ENCODE measurements around the gene TCEAL7. TPM values are rescaled to one million over a fixed set of nuclear protein-coding genes. Genes with fewer than 3 reads are reported as not detected.

The TCEAL7 gene
- total RNA-seq, 1 donor from 2014 or later, result 66.3 TPM

DNA sequence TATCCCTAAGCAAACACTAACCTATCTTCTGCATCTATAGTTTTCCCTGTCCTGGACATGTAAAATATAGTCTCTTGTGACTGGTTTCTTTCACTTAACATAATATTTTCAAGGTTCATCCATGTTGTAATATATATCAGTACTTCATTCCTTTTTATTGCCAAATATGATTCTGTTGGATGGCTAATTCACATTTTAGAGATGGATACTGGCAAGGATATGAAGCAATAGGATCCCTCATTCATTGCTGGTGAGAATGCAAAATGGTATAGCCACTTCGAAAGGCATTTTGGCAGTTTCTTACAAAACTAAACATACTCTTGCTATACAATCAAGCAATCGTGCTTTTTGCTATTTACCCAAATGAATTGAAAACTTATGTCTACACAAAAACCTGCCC, 33.0 kb downstream of the TCEAL7 start:
- DNase-seq (ENCODE audit: low read depth), result no peak

DNA sequence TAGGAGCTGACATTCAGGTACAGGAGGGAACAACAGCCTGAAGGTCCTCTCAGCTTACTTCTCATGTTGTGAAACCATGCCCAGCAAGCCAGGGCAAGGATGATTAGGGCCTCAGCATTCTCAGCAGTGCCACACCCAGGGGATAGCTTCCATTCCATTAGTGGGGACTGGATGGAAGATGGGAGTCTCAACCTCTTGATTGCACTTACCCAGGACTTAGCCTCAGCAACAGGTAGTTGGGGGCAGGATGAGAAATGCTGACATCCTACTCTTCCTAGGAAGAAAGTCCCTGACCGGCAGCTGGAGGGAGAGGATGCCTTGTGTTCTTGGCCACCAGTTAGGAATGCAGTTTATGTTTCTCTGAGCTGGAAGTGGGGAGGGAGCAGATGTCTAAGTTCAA, 37.5 kb downstream of the TCEAL7 start:
- DNase-seq (ENCODE audit: low read depth), result peak; percentile 20

DNA sequence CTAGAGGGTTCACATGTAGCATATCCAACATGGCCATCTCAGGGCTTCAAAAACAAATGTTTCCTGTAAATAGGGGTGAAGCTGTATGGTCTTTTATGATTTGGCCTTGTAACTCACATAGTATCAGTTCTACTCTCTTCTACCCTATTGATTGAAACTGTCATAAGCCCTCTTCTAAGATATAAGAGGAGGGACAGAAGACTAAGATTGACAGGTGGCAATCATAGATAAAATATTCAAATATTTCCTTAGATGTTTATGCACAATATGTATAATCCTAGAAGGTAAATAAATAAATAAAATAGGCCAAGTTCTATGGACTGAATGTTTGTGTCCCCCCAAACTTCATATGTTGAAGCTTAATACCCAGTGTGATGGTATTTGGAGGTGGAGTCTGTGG, 39.4 kb downstream of the TCEAL7 start:
- DNase-seq (ENCODE audit: low read depth), result no peak

DNA sequence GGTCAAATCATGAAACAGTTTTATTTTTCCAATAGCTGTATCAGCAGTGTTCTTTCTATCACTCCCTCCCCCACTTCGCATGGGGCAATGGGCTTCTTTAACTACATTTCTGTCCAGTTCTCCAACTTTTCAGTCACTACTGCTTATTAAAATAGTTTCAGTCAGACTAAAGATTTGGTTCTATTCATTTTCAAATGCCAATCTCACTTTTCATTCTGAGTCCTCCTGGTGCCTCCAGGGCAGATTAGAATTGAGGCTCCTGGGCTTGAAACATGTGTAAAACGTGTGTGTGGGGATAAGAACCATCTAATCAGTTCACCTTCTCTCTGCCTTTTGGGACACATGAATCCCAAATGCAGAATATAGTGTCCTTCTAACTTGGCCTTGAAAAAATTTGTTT, 42.8 kb downstream of the TCEAL7 start:
- DNase-seq (ENCODE audit: low read depth), result no peak

DNA sequence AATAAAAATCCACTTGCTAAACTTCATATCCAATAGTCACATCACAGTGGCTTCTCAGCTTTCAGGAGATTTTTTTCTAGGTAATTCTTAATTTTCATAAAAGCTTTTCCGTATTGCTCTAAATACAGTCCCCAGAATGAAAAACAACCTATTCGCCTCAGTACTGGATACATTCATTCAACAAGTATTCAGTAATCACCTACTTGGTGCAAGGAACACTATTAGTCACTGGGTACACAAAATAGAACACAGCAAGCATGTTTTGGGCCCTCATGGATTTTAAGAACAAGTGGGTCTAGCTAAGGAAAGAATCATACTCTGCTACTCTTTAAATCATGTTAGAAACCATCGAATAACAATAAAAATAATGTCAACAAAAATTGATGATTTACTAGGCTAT, 43.5 kb downstream of the TCEAL7 start:
- no peak for DNase-seq (ENCODE audit: low read depth)

DNA sequence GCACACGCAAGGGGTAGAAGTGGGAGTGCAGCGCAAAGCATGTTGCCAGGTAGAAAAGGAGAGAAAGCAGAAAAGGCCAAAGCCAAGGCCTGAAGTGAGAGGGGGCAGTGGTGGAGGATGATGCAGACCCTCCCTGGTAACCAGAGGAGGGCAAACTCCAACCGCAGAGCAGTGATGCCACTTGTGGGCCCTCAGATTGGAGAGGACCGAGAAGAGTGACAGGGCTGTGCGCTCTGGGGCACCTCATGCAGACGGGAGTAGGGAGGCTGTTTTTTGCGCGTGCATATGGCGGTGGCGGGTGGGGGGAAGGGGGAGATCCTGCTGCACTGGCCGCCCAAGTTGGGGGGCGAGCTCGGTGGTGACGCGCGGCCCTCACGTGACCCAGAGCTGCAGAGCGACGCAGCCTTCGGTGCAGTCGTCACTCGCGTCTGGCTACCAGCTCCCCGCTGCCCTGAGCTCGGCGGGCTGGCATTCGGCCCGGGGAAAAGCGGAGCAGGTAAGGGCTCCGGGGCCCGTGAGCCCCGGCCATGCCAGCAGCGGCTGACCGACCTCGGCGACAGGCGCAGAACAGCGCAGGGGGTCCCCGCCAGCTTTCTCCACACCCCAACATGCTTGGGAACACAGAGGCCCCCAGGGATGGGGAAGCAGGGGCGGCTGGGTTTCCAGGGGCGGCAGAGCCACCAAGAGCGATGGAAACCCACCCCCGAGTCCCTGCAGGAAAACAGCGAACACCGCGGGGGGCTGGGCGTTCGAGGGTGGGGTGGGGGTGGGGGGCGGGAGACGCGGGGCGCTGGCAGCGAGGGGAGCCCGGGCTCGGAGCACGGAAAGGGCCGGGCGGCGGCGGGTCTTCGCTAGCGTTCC, 46.3 kb downstream of the TCEAL7 start, which contains the start of gene BEX3:
TSS of gene BEX3 (plus strand) at position 421 of the 861 bp plus-strand sequence. CDS start 984 bp downstream, outside the sequence.
- peak; percentile 58 for DNase-seq (ENCODE audit: low read depth)

DNA sequence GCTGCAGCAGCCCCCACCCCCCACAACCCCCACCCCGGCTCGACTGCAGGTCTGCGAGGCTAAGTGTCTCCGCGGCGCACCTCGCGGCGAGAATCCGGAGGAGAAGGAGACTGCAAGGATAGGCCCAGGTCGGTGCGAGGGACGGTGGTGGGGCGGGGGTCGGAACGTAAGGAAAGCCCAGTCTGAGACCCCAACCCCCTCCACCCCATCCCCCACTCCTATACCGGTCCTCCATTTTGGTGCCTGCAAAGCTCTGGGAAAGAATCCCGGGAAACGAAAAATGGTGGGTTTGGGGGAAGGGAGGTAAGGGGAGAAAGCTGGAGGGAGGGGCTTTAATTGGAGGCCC, 46.9 kb downstream of the TCEAL7 start:
- DNase-seq (ENCODE audit: low read depth), result peak; percentile 46

DNA sequence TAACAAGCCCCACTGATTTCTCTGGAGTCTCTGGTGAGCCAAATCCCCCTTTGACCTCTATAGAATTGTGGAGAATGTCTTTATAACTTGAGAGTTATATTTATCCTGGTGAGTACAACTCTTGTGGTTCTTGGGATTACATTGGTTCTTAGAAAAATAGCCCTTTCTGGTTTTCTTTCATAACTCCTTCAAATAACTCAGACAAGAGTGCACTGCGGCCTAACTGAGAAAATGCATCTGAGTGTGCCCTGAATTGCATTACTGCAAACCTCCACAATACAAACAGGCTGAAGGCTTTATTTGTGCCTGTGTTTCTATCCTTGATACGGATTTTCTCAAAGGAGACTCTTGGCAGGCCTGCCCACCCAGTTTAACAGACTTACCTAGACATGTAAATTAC, 49.0 kb downstream of the TCEAL7 start:
- DNase-seq (ENCODE audit: low read depth), result no peak

Other genes with a start within 250 kb of the TCEAL7 start
- gene NXF3, start 237.1 kb upstream of the TCEAL7 start, total RNA-seq, result 0.26 and 0.75 TPM in 2 replicates
- gene BEX4, start 115.1 kb upstream of the TCEAL7 start, total RNA-seq, result 3.1 and 3.2 TPM in 2 replicates
- gene TCEAL8, start 75.1 kb upstream of the TCEAL7 start, total RNA-seq, result 119 and 141 TPM in 2 replicates
- not detected in 2 replicates for gene TCEAL5, start 53.5 kb upstream of the TCEAL7 start, total RNA-seq
- 6.5 and 11.7 TPM in 2 replicates for gene BEX2, start 19.2 kb upstream of the TCEAL7 start, total RNA-seq
- gene TCEAL9, start 26.3 kb downstream of the TCEAL7 start, total RNA-seq, result 158 and 197 TPM in 2 replicates
- 211 TPM in 2 replicates for gene BEX3, start 46.3 kb downstream of the TCEAL7 start, total RNA-seq
- gene RAB40A, start 189.2 kb downstream of the TCEAL7 start, total RNA-seq, result 0.26 and 0.32 TPM in 2 replicates